Hepatic stellate cell (primary cell): ENCODE results near the gene INTS3.

ENCODE experiments used
- DNase-seq: peaks from one replicate; pipeline ENCODE4 v3.0.0; 2011; ENCODE audit warnings: low spot score

The INTS3 gene

DNA sequence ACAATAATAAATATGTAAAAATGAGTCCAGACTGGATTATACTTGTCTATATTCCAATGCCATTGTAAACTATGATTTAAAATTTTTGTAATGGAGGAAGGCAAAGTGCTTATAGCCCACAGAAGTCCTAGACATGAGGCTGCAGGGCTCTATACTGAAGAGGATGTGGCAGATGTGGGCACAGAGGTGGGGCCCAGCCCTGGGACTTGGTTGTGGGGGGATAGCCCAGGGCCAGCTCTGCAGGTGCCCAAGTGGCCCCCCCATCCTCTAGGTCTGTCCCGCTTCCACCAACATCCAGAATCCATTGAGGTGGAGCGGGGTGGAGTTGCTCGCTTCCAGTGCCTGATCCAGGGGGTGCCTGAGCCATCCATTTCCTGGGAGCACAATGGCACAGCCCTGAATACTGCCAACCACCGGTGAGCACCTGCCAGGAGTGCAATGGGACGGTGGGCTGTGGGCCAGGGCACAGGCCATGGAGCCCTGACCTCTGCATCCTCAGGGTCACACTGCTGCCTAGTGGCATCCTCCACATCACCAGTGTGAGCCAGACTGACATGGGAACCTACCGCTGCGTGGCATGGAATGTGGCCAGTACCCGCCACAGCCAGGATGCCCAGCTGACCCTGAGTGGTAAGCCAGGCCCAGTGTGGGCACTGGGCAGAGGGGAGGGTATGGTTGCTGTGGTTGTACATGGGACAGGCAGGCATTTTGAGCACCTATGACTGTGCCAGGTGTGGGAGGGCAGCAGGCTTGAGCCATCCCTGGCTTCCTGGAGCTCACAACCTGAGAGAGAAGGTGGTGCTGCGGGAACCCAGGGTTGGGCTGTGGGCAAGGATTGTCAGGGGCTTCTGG lies 68.3 kb downstream of the INTS3 start:
- DNase-seq: no peak

DNA sequence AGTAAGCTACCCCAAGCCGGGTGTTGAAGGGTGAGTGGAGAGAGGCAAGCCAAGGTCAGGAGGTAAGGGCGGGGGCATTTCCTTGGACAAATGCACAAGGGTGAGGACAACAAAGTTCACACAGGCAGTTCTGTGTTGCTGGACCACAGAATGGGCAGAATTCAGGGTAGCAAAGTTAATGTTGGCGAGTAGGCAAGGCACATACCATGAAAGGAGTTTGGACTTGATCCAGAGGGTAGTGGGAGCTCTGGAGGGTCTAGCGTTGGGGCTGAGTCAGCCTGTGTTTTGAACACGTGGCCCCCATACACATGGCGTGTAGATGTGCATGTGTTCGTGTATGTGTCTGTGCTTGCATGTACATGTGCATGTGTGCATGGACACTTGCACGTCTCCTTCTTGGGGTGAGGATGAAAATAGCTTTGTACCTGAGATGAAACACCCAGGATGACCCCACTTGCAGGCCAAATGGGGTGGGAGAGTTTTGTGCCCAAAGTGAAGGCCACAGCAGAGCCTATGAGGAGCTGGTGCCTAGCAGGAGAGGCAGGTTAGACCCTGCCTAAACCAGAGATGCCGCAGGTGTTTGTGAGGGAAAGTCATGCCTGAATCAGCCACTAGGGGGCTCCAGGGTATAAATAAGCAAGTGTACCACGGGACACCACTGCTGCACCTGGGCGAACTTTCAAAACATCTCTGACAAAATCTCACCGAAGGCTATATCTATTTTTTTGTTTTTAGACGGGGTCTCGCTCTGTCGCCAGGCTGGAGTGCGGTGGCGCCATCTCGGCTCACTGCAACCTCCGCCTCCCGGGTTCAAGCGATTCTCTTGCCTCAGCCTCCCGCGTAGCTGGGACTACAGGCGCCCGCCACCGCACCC lies 69.2 kb downstream of the INTS3 start:
- peak; percentile 69 for DNase-seq

DNA sequence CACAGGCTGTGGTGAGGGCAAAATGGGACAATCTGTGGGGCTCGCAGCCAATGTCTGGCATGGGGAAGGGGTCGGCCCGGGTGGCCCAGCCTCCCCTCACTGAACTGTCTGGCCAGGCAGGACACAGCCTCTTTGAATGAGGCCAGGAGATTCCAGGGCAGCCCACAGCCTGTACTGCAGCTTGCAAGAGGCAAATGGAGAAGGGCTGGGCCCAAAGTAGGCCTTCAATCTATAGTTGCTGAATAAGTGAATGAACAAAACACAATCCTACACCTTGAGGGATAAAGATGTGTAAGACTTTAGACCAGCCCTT lies 70.6 kb downstream of the INTS3 start:
- DNase-seq: no peak

DNA sequence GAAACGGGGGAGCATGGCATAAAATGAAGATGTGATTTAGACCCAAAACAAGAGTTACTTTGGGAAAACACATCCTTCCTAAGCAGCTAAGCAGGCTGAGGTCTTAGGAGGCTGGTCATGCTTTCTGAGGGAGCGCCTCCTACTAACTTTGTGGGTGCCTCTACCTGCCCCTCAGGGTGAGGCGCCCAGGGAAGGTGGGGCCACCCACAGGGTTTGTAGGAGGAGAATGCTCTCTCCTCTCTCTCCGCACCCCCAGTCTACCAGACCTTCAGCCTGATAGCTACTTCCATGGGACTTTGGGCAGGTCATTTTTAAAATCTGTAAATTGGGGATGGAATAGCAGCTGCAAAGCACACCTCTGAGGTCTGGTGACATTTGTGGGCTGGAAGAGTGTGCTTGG lies 71.2 kb downstream of the INTS3 start:
- DNase-seq: no peak

DNA sequence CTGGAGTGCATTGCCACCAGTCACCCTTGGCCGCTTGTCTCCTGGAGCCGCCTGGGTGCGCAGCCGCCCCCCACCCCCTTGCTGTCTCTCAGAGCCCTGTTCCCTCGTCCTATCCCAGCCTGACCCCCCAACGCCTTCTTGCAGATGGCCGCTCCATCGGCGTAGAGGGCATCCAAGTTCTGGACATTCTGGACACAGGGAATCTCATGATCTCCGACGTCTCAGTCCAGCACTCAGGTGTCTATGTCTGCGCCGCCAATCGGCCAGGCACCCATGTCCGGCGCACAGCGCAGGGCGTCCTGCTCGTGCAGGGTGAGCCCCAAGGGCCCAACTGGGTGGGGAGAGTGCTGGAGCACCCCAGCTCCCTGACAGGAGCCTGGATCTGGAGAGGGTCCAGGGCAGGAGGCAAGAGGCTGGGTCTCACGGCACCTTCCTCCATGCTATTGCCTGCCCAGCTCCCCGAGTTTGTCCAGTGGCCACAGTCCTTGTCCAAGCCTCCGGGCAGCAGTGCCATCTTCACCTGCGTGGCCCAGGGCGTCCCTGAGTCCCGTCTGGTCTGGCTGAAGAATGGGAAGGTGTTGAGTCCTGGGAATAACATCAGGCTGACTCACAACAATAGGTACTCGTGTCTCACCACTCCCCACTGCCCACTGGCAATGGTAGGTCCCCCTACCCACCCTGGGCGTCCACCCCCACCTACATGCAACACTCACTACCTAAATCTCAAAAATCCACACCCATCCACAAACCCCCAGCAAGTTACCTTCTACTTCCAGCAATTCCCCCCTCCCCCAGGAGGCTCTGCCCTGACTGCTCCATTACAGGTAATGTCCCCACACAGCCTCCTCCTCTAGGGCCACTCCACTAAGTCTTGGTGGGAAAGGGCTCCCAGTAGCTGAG lies 72.0 kb downstream of the INTS3 start:
- DNase-seq: no peak

DNA sequence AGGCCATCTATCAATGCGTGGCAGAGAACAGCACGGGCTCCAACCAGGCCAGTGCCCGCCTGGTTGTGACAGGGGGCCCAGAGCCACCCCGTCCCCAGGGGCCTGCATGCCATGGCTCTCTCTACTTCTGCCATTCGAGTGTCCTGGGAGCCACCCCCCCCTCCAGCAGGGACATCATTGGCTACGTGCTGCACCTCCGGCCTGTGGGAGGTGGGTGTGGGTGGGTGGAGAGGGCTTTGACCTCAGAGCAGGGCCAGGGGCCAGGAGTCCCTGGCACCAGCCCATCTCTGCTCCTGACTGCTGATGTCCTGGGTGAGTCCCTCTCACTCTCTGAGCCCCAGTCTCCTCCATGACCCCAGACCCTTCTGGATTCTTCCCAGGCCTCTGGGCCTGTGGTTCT lies 72.7 kb downstream of the INTS3 start:
- DNase-seq: no peak

DNA sequence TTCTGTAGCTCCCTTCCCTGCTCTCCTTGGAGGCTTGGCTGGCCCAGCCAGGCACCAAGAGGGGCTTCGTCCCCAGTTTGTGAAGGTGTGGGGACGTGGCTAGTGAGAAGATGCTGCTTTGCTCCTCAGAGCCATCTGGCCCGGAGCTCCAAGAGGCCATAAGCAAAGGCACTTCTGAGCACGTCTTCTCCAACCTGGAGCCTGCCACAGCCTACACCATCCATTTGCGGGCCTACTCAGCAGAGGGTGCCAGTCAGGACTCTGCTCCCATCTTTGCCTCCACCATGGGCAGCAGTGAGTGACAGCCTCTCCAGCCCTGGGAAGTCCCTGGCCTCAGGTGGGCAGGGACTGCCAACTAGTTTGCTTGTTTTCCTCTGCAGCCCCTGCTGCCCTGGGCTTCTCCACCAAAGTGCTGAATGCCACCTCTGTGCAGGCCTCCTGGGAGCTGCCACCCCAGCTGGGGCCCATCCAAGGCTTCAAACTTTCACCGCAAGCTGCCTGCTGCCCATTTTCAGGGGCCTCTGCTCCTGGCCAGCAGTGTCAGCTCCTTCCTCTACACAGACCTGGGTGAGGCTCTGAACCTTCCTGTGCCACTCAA lies 73.3 kb downstream of the INTS3 start:
- DNase-seq: no peak

DNA sequence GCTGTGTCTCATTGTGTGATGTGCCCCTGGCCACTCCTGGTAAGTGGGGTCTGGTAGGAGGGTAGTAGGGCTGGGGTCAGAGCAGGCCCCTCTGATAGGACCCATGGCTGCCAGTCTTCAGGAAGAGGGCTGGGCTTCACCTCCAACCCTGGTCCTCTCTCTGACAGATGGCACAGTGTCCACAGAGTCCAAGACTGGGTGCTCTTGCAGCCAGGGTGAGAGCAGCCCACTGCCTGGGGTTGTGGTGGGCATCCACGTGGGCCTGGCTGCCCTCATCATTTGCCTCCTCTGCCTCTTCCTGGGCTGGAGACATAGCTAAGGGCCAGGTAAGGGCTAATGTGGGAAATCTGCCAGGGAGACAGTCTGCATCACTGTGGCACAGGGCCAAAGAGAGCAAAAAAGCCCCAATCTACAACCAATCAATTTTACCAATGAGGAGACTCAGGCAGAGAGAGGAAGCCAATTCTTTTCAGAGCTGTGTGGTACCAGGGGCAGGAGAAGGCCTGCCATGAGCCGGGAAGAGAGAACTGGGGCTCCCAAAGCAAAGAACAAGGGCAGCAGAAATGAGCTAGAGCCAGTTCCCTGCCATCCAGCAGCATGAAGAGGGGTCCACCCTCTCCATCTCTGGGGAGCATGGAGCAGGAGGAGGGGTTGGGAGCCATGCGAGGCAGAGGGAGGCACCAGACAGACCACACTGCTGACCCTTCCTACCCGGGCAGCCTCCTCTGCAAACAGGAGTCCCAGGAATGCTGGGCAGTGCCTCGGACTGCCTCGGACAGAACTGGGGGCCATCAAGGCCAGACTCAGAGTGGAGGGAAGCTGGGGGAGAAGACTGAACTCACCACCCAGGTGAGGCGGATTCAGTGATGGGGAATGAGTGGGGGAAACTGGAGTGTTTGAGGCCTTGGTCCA lies 74.2 kb downstream of the INTS3 start:
- no peak for DNase-seq

DNA sequence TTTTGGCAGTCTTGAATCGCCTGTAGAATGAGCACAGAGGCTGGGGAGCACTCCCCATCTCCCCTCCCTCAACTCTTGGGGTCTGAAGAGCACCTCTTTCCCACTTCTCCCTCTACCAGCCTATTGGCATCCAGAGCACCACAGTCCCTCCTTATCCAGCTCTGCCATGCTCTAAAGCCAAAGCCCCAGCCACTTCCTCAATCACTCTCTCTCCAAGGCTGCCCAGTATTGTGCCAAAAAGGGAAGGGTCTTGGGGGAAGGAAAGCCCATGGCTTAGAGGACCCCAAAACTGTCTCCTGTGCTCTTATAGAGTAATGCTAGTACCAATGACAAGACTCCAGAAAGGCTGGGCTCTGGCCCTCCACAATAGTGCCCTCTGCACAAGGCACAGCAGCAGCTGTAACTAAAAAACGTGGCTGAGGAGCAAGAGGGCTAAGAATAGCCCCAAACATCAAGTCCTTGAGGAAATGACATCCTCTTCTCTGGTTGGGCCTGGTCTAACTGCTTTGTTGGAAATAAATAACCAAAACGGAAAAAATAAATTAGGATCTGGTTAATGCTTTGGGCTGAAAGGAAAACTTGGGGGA lies 75.7 kb downstream of the INTS3 start:
- no peak for DNase-seq

DNA sequence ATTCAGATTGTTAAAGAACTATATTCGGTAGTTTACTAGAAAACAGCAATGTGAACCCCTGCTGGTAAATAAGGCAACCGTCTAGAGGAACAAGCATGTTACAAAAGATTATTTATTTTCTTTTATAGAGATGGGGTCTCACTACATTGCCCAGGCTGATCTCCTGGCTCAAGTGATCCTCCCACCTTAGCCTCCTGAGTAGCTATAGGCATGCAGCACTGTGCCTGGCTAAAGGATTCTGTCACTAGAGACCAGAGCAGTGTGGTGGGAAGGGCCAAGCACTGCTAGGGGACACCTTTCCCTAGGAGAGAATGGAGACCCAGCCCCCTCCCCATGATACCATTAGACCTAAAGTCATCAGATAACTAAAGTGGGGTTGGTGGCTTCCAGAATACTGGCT lies 76.3 kb downstream of the INTS3 start:
- DNase-seq: no peak

DNA sequence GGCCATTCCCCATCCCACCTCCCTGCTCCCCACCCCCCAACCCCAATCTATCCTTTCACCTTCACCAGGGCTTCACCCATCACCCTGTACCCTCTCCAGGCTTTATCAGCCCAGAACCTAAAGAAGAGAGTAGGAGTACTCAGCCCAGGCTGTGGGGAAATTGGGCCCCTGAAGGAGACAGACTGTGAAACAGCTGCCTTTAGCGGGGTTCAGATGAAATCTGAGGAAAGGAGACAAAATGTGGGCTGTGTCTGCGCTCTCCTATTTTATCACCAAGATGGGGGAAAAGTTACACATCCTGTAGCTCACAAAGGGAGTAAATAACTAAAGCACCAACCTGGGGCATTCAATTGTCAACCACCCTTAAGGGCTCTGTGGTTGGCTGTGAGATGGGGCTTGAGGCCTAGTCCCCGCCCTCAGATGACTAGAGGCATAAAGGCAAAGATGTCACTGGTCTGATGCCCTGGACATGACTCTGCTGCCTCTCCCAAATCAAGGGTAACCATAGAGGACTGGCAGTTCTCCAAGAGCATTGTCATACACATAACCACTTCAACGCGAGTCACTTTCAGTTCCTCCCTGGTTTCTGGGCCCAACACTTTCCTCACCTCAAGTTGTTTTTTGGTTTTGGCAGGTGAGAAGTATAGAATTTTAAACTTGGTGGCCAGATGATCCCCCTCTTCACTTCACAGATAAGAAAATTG lies 77.3 kb downstream of the INTS3 start:
- DNase-seq: peak; percentile 89

DNA sequence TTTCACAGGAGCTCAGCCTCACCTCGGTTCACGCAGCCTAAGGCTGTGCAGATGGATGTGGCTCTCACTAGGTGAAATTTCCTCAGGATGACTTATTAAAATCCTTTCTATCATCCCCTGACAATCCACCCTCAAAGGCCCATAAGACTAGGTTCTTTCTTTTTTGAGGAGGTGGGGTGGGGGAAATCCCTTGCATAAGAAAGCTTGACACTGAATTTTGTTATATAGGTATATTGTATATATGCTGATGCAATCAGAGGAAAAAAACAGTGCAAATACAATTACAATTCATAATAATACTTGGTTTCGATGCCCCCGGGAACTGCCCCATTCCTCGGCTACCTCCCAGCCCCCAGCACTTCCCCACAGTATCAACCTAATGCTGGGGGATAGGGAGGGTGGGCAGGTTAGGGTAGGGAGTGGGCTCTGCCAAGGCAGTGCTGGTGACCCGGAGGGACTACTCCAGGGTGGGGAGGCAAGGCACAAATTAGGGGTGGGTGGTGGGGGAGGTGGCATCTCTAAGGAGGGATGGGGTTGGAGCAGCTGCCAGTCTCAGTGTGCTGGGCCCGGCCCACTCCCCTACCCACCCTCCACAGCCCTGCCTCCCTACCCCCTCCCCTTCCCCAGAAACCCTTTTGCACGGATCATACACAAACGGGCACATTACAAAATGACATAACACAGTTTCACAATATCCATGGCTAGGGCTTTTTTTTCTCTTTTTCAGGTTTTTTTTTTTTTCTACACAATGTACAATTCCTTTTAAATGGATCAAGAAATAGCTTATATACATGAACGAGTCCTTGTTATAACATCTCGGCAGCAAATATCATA lies 78.3 kb downstream of the INTS3 start:
- DNase-seq: no peak

DNA sequence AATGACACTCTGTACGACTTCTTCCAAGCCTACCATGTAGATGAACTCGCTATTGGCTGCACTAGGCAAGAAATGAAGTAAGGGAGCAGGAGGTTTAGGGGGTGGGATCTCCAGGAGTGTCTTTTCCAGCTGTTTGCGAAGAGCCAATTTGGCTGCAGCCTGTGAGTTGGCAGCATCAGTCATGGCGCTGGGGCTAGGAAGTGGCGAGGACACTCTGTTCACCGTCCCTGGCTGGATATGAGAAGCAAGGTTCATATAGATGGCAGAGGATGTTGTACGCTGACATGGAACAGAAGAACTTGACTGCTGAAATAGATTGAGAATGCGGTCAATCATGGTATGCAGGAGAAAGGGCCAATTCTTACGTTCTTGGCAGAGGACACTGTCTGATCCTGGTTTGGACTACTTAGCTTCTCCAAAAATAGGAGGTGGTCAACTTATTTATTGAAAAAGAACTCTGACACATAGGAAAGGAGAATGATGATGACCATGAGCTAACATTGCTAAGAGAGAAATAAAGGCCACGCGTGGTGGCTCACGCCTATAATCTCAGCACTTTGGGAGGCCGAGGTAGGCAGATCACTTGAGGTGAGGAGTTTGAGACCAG lies 88.5 kb downstream of the INTS3 start:
- no peak for DNase-seq

DNA sequence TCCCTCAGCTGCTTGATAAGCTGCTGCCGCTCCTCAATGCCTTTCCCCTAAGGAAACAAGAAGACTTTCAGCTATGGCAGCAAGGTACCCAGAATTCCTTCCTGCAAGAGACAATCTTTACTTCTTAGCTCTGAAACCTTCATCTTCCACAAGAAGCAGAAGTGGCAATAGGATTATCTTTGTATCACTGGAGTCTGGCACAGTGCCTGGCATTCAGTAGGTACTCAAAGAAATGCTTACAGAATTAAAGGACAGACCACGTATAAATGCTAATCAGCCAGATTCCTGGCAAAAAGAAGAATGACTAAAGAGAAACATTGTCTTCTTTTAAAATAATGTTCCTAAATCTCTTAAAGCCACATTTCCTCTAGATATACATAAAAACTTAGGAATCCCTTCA lies 91.0 kb downstream of the INTS3 start:
- DNase-seq: no peak
